Loucy (cell line): Measurements from ENCODE around the gene GSDMA.

Source experiments
- CTCF ChIP-seq: fragments of 200-600 bp; sonication (generic); conservative IDR thresholded peaks from 2 replicates; pipeline ENCODE4 v1.5.1; 2014; ENCODE audit warnings: mild to moderate bottlenecking, antibody characterized with exemption, low read length
- EZH2phosphoT487 ChIP-seq: fragments of 200-600 bp; IDR thresholded peaks from 2 replicates; pipeline ENCODE4 v1.6.1; 2018; ENCODE audit warnings: antibody characterized with exemption, mild to moderate bottlenecking, moderate library complexity, borderline replicate concordance

GRCh38 chr17:39950871-39951348 is 11.9 kb upstream of the GSDMA start:
- no peak for TF ChIP-seq CTCF
- no peak for TF ChIP-seq EZH2phosphoT487
